ENCODE data around the gene KCNJ1. TPM values are rescaled to one million over a fixed set of nuclear protein-coding genes. Genes with fewer than 3 reads are reported as not detected.

Gene KCNJ1
- total RNA-seq, 2 experiments from 2014 or later, result 0.06 to 0.11 TPM

GRCh38 chr11:128823753-128824152 is 43.3 kb downstream of the KCNJ1 start:
- H3K79me2 ChIP-seq (ENCODE audit: insufficient read depth, low read depth, low read length), result no peaks in the 10 kb centered on the region
- no TSS peak for BruUV-seq (replicated peaks)
- no peaks in the 10 kb centered on the region for H3K36me3 ChIP-seq (ENCODE audit: insufficient read depth, low read length)
- ChIA-PET CTCF (ENCODE audit: unreplicated experiment) (no interaction called here), POLR2A (interaction anchor here (0.6 kb wide), 1 partner anchor 283 kb away, joined by 3 read pairs; no protein-coding TSS in a partner anchor)
- H3K9me2 ChIP-seq (ENCODE audit: insufficient read depth, low read length), result no peaks in the 10 kb centered on the region
- no peak overlapping the region for H2AFZ ChIP-seq (ENCODE audit: low read length)
- no peaks in the 10 kb centered on the region for H3K4me1 ChIP-seq (ENCODE audit: insufficient read depth, low read length, poor library complexity, severe bottlenecking)
- H3K4me3 ChIP-seq (ENCODE audit: low read depth, low read length, poor library complexity, severe bottlenecking), result no peak overlapping the region
- no peak overlapping the region for H3K4me2 ChIP-seq (ENCODE audit: low read length)
- H4K20me1 ChIP-seq (ENCODE audit: insufficient read depth, low read length), result no peaks in the 10 kb centered on the region
- no peak for TF ChIP-seq CTCF (conservative IDR thresholded peaks at IDR 0.05; ENCODE audit: low read length)
- no peak for TF ChIP-seq EZH2phosphoT487 (IDR thresholded peaks at IDR 0.05; ENCODE audit: borderline replicate concordance, low read depth, low read length)
- no peaks in the 10 kb centered on the region for H3K9me3 ChIP-seq (ENCODE audit: low read length)
- intact Hi-C loops (cut with micrococcal nuclease; ENCODE audit: unreplicated experiment), result no loop called here
- DNase-seq (ENCODE audit: low spot score), result no peak
- H3K27ac ChIP-seq (ENCODE audit: low read depth, low read length, poor library complexity, severe bottlenecking), result no peak overlapping the region

- no peaks in the 10 kb centered on the region for H4K20me1 ChIP-seq (ENCODE audit: insufficient read depth, low read length)
- BruUV-seq (replicated peaks), result no TSS peak
- POLR2A ChIA-PET, result interaction anchor here (0.7 kb wide), 1 partner anchor 12 kb away, joined by 3 read pairs; no protein-coding TSS in a partner anchor
Measured at GRCh38 chr11:128822130-128822529, 45.0 kb downstream of the KCNJ1 start.

More at GRCh38 chr11:128822130-128822529, 45.0 kb downstream of the KCNJ1 start:
- no peak for DNase-seq (ENCODE audit: low spot score)
- CTCF ChIA-PET (ENCODE audit: unreplicated experiment), result no interaction called here
- Histone ChIP-seq H3K4me2 (ENCODE audit: low read length) (no peak overlapping the region), H3K4me1 (ENCODE audit: insufficient read depth, low read length, poor library complexity, severe bottlenecking) (no peaks in the 10 kb centered on the region), H2AFZ (ENCODE audit: low read length) (no peak overlapping the region), H3K27ac (ENCODE audit: low read depth, low read length, poor library complexity, severe bottlenecking) (no peak overlapping the region), H3K36me3 (ENCODE audit: insufficient read depth, low read length) (no peaks in the 10 kb centered on the region), H3K79me2 (ENCODE audit: insufficient read depth, low read depth, low read length) (no peaks in the 10 kb centered on the region), H3K4me3 (ENCODE audit: low read depth, low read length, poor library complexity, severe bottlenecking) (no peak overlapping the region), H3K9me3 (ENCODE audit: low read length) (no peaks in the 10 kb centered on the region), H3K9me2 (ENCODE audit: insufficient read depth, low read length) (no peaks in the 10 kb centered on the region)
- intact Hi-C loops (cut with micrococcal nuclease; ENCODE audit: unreplicated experiment), result no loop called here
- TF ChIP-seq EZH2phosphoT487 (IDR thresholded peaks at IDR 0.05; ENCODE audit: borderline replicate concordance, low read depth, low read length) (no peak), CTCF (conservative IDR thresholded peaks at IDR 0.05; ENCODE audit: low read length) (no peak)
